CD4-positive, alpha-beta T cell treated with Interleukin-12 subunit alpha and Interleukin-12 subunit beta, for 1 hour (primary cell): Measurements from ENCODE around the gene CASP8AP2.
A peak's percentile ranks its signal among the peaks of the same experiment; 100 is the strongest.
"Not testable (repeated sequence)": the region's sequence is repeated elsewhere in the genome, so short reads cannot be mapped to it uniquely, and the experiment has no call there.

Source experiments
- DNase-seq: peaks from one replicate; pipeline ENCODE4 v3.0.0-alpha.2; 2020

The CASP8AP2 gene

GRCh38 chr6:89826029-89826528 is 3.6 kb upstream of the CASP8AP2 start:
- DNase-seq, result no peak

- DNase-seq, result not testable (repeated sequence)
Observed at GRCh38 chr6:89828475-89828987, 1.1 kb upstream of the CASP8AP2 start.

DNA sequence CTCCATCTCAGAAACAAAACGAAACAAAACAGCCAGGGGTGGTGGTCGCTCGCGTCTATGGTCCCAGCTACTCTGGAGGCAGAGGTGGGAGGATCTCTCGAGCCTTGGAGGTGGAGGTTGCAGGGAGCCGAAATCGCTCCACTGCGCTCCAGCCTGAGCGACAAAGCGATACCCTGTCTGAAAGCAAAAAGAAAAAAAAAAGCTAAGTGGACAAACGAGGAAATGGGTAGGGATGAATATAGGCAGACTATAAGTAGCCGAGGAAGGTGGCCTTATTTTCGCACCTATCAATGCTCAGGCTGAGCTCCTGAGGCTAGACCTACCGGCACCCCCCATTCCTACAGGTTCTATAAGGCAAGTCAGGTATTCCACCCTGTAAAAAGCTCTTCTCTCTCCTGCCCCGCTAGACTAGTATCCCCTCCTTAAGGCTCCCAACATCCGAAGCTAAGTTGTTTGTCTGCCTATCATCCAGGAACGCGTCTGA is 650 bp upstream of the CASP8AP2 start:
- no peak for DNase-seq

DNA sequence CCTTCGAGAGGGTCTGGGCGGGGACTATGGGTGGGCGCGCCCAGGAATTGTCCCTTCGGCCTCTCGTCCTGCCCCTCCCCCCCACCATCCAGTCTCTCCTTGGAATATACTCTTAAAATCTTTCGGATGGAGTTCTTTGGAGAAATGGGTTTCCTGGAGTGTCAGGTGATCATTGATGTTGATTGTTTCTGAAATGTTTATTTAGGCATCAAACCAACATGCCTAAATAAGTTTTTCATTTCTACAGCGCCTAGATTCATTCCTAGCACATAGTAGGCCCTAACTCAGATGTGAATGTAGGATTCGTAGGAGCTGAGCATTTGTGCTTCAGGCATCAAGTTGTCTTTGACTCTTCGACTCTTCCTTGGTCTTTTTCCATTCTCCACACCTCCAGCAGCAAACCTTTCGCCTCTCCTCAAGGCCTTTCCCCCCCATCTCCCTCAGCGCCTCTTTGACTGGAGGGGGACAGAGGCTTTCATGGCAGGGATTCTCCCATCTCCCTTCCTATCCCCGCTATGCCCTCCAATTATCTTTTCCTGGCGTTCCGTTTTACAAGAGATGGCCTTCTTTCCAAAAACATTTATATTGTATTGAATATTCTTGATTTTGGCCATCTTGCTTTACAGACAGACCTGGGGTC is 610 bp downstream of the CASP8AP2 start:
- DNase-seq, result no peak

GRCh38 chr6:89834884-89835792 is 5.5 kb downstream of the CASP8AP2 start:
- peak; percentile 70 for DNase-seq

GRCh38 chr6:89836639-89837222 is 7.1 kb downstream of the CASP8AP2 start:
- no peak for DNase-seq

DNA sequence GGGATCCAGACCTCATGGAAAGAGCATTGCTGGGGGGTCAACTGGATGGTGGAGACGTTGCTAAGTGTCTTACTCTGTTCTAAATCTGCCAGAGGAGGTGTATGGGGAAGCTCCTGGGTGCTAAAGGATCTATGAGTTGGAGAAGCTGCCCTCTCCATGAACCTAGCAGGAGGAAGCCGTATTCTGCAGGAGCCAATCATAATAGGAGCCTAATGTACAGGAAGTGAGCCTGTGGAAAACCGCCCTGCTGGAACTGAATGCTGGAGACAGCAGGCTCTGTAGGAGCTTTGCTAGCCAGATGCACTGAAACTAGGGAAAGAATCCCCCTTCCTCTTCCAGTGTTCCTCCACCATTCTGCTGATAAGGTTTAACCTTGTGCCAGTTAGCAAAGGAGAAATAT is 10.9 kb downstream of the CASP8AP2 start:
- no peak for DNase-seq

- no peak for DNase-seq
Observed at GRCh38 chr6:89842228-89842627, 12.5 kb downstream of the CASP8AP2 start.

- DNase-seq, result no peak
Observed at GRCh38 chr6:89843070-89843469, 13.4 kb downstream of the CASP8AP2 start.

GRCh38 chr6:89847513-89847912 is 17.8 kb downstream of the CASP8AP2 start:
- not testable (repeated sequence) for DNase-seq

DNA sequence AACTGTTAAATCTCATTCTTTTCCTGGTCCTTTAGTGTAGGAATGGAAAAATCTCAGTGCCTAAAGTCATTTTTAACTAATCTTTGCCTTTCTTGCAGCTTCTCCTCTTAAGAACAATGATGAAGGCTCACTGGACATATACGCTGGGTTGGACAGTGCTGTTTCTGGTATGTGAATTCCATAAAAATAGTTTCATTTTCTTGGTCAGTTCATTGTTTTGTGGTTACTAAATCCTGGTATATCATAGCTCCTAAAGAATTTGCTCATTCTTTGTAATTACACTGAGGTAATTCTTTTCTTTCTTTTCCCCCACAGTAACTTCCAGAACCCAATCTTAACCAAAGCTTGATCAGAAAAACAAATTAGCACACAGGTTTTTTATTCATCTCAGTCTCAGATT is 23.4 kb downstream of the CASP8AP2 start:
- DNase-seq, result no peak

GRCh38 chr6:89858041-89858440 is 28.4 kb downstream of the CASP8AP2 start:
- no peak for DNase-seq

DNA sequence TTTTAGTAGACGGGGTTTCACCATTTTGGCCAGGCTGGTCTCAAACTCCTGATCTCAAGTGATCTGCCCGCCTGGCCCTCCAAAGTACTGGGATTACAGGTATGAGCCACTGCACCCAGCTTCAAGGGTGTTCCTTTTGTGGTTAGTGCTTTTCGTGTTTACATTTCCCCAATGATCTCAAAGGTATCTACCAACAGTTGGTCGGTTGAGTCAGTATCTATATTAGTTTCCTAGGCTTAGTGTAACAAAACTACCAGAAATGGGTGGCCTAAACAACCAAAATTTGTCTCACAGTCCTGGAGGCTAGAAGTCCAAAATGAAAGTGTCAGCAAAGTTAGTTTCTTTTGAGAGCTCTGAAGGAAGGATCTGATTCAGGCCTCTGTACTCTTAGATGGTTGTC is 30.1 kb downstream of the CASP8AP2 start:
- no peak for DNase-seq

- DNase-seq, result no peak
Observed at GRCh38 chr6:89862273-89862672, 32.6 kb downstream of the CASP8AP2 start.

- no peak for DNase-seq
Observed at GRCh38 chr6:89862698-89863097, 33.0 kb downstream of the CASP8AP2 start.

DNA sequence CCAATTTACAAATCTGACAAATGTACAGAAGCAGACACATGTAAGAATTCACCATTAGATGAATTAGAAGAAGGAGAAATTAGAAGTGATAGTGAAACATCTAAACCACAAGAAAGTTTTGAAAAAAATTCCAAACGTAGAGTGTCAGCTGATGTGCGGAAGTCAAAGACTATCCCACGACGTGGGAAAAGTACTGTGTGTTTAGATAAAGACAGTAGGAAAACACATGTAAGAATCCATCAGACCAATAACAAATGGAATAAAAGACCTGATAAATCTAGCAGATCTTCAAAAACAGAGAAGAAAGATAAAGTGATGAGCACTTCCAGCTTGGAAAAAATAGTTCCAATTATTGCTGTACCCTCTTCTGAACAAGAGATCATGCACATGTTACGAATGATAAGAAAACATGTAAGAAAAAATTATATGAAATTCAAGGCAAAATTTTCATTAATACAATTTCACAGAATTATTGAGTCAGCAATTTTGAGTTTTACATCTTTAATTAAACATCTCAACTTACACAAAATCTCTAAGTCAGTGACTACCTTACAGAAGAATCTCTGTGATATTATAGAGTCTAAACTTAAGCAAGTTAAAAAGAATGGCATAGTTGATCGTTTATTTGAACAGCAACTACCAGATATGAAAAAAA is 36.5 kb downstream of the CASP8AP2 start:
- no peak for DNase-seq

DNA sequence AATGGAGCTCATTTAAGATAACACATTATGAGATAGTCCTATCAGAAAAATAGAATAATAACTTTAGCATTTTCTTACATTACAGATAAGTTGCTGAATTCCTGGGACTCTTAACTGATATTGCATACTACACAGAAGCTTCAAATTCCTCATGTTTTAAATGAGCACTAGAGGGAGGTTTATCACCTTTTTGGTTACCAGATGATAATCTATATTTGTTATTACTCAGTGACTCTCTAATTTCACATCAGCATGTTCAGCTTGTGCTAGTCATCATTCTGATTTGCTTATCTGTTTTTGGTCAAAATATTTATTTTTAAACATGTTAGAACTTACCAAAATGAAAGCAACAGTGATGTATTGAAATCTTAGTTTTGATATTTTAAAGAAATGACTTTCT is 44.0 kb downstream of the CASP8AP2 start:
- no peak for DNase-seq

- DNase-seq, result no peak
Observed at GRCh38 chr6:89874438-89874837, 44.8 kb downstream of the CASP8AP2 start.

DNA sequence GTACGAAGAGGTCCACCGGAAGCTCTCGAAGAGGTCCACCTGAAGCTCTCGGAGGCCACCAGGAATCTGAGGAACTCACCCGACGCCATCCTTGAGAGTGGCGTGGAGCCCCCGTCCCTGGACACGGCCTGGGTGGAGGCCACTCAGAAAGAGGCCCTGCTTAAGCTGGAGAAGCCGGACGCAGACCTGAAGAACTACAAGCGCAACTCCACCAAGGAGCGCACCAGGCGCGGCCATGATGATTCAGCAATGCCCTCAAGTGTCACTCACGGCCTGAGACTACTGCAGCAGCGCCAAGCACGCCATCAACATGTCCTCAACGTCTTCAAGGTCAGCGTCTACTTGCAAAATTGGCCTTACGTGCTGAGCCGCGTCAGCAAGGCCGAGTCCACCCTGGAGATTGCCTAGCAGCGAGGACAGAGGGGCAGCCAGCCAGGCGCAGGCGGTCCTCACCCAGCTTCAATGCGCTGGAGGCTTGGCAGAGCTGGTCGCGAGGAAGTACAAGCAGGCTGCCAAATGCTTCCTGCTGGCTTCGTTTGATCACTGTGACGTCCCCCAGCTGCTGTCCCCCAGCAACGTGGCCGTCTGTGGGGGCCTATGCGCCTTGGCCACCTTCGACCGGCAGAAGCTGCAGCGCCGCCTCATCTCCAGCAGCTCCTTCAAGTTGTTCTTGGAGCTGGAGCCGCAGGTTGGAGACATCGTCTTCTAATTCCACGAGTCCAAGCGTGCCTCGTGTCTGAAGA is 56.9 kb downstream of the CASP8AP2 start:
- no peak for DNase-seq

DNA sequence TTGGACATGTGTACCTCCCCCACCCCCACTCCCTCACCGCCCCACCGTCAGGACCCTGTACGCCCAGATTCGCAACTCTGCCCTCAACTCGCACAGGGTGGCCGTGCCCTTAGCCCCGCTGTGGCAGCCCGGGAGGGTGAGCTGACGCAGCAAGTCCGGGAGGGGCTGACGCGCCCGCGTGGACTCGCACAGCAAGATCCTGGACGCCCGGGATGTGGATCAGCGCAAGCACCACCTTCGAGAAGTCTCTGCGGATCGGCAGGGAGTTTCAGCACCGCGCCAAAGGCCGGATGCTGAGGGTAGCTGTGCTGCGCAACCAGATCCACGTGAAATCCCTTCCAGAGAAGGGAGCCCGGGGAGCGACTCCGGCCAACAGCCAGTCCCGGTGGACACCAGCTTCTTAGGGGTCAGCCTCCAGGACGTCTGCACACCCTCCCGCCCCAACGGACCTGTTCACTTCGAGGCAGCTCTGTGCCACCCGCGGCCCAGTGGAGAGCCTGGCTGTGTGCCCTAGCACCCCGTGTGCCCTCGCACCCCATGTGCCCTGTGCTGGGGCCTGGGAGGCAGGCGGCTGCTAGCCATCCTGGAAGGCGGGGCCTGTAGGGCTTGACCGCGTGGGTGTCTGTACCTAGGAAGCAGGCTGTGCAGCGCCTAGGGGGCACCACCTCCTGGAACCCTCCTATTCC is 57.9 kb downstream of the CASP8AP2 start:
- DNase-seq, result peak; percentile 9

DNA sequence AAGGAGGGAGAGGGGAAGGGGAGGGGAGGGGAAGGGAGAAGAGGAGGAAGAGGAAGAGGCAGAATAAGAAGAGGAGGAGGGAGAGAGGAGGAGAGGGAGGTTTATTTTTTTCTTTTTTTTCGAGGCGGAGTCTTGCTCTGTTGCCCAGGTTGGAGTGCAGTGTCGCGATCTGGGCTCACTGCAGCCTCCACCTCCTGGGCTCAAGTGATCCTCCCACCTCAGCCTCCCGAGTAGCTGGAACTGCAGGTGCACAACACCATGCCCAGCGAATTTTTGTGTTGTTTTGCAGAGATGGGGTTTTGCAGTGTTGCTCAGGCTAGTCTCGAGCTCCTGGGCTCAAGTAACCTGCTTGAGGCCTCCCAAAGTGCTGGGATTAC is 58.4 kb downstream of the CASP8AP2 start:
- no peak for DNase-seq

DNA sequence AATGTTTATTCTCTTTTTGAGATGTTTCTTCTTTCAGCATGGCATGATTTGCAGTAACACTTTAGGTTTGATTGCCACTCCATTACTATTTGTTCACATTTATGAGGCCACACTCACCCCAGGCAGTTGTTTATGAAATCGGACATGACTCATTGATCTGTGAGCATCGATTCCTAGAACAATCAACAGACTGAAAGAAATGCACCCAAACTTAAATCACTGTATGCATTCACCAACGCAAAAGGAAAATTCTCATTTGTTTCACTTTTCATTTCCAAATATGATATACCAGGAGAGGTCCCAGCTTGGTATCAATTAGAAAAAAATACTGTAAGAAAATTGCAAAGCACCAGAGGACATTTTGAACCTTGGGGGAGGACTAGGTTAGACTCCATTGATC is 59.2 kb downstream of the CASP8AP2 start:
- DNase-seq, result no peak
